CD4-positive, alpha-beta T cell treated with Interleukin-17A for 4 hours (primary cell): ENCODE measurements around the gene AMDHD2.
"Not testable (repeated sequence)": the region's sequence is repeated elsewhere in the genome, so short reads cannot be mapped to it uniquely, and the experiment has no call there.

Experiments
- DNase-seq: peaks from one replicate; pipeline ENCODE4 v3.0.0-alpha.2; 2020; ENCODE audit warnings: mixed read lengths

The AMDHD2 gene

GRCh38 chr16:2518823-2519710 is 1.1 kb upstream of the AMDHD2 start:
- no peak for DNase-seq

DNA sequence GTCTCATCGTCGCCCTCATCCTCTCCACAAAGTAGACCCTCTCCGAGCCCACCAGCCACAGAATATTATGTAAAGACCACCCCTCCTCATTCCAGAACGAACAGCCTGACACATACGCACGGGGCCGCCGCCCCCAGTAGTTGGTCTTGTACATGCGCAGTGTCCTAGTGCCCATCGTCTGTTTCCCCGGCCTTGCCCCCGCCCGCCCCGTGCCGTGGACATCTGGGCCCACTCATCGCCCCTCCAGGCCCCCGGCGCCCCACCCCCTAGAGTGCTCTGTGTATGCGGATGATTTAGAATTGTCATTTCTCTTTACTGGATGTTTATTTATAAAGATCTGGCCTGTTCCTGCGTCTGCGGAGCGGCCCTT is 475 bp upstream of the AMDHD2 start:
- DNase-seq = no peak

GRCh38 chr16:2520784-2521531 is 787 bp downstream of the AMDHD2 start:
- peak; percentile 65 for DNase-seq

DNA sequence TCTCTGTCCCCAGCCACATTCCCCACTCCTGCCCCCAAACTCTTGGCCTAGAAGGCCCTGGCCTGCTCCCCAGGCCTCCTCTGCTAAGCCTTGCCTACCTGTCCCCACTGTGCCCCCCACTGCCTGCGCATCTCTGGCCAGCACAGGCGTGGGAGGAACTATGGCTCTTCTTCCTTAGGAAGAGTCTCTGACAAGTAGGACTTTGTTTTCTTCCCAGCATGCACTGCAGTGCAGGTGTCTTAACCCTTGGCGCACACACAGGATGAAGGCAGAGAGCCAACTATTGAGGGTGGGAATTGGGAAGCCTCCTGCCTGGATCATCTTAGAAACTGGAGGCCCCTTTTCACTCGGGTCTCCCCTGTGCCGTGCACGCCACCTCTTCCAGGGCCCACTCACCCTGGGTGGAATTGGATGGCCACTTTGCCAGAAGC is 3.6 kb downstream of the AMDHD2 start:
- DNase-seq = no peak

- DNase-seq = no peak
Measured at GRCh38 chr16:2524339-2524938, 4.3 kb downstream of the AMDHD2 start.

- DNase-seq = no peak
Measured at GRCh38 chr16:2526135-2526534, 6.0 kb downstream of the AMDHD2 start.

- DNase-seq = no peak
Measured at GRCh38 chr16:2527071-2527783, 7.1 kb downstream of the AMDHD2 start.

GRCh38 chr16:2527784-2528100 is 7.6 kb downstream of the AMDHD2 start:
- no peak for DNase-seq

- no peak for DNase-seq
Measured at GRCh38 chr16:2528161-2529060, 8.2 kb downstream of the AMDHD2 start.

DNA sequence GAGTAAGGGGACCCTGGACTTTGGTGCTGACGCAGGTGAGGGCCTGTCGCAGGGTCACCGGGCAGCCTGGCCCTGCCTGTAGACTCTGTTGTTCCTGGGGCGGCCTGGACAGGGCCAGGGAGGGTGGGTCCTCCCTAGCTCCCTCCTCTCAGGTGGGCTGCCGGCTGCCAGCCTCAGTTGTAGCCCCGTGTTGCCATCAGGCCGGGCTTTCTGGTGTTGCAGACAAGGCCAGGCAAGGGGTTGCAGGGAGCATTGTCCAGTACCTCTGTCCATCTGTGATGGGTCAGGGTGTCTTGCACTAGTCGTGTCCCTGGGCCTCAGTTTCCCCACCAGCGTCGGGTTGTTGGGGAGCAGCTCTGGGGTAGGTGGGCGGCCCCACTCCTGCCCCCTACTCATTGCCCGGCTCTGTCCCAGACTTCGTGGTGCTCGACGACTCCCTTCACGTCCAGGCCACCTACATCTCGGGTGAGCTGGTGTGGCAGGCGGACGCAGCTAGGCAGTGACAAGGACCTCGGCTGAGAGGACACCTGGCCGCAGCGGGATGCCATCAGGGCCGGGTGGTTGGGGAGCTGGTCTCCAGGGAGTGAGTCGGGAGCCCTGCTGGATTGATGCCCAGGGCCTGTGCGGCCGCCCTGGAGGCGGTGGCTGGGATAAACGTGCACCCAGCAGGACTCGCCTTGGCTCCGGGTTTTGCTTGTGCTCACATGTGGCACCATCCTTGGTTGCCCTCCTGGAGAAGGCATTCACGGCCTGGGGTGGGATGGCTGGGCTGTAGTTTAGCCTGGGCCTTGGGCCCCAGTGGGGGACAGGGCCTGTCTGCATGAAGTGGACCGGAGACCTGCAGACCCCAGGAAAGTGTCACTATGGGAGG is 9.1 kb downstream of the AMDHD2 start:
- DNase-seq = no peak

DNA sequence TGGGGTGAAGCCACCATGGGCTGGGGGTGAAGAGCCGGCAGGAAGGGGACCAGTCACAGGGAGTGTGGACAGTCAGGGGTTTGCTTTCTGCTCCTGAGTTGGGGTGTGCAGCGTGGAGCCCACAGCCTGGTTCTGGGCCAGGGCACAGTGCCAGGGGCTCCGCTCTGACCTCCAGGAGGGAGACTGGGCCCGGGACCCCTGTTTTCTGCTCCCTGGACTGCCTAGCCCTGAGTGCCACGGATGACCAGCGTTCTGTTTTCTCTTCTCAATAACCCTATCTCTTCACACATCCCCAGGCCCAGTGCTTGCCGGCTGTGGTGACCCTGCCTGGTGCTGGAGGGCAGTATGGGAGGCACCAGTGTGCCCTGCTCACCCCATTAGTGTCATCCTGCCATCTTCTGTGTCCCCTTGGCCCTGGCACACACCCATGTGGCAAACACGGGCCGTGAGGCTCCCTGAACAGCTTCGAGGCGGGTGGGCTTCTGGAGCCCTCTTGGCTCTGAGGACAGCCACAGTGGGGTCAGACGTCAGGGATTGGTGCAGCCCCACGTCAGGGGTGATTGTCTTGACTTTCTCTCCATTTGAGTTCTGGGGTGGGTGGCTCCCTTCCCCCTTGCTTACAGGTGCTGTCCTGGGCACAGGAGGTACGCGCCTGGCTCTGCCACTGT is 9.9 kb downstream of the AMDHD2 start:
- no peak for DNase-seq

DNA sequence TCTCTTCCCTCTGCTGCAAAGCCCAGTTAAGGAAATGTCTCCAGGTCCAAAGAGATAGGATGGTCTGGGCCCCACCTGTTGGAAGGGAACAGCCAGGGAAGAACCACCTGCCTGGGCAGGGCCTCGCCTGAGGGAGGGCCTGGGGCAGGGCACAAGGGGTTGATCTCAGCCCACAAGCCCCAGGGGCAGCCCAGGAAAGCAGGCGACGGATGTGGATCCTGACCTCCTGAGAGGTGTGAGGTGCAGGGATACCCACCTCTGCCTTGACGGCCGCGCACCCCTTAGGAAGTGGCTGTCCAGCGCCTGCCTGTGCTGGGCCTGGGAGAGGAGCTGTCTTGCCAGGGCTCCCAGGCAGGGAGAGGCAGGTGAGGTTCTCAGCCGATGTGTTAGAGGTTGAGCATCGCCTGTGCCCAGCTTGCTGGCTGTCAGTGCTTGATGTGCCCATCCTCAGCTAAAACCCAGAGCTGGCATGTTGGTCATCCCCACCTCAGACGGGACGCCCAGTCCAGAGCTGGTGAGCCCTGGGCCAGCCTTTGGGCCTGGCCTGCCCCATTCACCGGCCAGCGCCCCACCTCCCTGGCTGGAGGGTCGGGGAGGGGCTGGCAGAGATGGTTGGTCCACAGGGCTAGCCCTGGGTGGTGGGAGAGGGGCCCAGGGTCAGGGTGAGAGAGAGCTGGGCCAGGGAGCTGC is 10.6 kb downstream of the AMDHD2 start:
- no peak for DNase-seq

- no peak for DNase-seq
Measured at GRCh38 chr16:2531371-2531695, 11.2 kb downstream of the AMDHD2 start, which contains the start of gene CEMP1. Gene CEMP1, minus strand, starts transcription at chr16:2531408. Its CDS starts 335 bp downstream, at chr16:2531073.

DNA sequence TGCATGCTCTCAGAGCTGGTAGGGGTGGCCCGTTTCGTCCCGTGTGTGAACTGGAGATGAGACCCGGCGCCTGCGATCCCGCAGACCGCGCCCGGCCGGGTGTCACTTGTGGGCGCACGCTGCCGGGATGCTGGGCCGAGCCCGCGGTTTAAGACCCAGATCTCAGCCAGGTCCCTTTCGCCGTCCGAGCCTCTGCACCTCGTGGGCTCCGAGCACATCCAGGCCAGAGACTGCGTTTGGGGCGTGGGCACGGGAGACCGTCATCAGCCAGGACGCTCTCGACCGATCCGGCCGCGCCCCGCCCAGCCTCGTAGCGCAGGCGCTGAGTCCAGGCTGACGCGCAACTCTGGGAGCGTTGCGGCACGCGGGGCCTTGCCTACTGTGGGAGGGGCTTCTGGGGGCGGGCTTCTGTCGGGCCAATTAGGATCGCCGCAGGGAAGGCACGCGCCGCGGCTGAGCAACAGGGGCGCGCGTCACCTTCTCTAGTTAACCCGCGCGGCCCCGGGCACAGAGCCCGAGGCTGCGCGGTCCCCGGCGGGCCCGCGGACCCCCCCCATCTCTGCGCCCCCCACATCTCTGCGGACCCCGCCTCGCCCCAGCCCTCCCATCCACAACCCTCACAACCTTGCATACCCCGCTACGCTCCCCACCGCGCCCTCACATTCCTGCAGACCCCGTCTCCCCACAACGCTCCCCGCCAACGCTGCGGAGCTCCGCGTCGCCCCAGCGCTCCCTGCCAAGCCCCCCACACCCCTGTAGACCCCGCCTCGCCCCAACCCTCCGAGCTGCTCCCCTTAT is 11.7 kb downstream of the AMDHD2 start:
- DNase-seq = peak; percentile 99

DNA sequence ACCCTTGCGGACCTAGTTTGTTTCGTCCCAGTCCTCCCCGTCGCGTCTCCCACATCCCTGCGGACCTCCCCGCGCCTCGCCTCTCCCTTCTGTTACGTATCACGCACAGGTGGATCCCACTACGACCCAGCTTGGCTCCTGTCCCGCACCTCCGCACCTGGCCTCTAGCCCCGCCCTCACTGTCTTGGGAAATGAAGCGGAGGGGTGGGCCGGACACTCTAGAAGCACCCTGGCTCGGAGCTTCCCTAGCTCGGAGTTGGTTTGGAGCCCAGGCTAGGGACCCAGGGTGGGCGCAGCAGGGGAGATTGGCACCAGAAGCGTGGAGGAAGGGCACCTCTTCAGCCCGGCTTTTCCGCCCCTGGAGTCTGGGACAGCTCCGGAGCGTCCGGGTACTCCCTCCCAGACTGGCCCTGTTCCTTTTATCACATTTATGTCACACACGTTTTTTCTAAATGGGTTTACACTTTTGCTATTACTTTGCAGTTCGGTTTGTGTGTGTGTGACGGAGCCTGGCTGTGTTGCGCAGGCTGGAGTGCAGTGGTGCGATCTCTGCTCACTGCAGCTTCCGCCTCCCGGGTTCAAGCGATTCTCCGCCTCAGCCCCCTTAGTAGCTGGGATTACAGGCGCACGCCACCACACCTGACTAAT is 12.4 kb downstream of the AMDHD2 start:
- DNase-seq = peak; percentile 74

DNA sequence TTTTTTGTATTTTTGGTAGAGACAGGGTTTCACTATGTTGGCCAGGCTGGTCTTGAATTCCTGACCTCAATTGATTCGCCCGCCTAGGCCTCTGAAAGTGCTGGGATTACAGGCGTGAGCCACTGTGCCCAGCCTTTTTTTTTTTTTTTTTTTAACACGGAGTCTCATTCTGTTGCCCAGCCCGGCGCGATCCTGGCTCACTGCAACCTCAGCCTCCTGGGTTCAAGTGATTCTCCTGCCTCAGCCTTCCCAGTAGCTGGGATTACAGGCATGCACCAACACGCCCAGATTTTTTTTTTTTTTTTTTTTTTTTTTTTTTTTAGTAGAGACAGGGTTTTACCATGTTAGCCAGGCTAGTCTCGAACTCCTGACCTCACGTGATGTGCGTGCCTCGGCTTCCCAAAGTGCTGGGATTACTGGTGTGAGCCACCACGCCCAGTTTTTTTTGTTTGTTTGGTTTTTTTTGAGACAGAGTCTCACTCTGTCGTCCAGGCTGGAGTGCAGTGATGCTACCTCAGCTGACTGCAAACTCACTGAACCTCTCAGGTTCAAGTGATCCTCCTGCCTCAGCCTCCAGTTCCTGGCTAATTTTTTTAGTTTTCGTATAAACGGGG is 13.1 kb downstream of the AMDHD2 start:
- not testable (repeated sequence) for DNase-seq

DNA sequence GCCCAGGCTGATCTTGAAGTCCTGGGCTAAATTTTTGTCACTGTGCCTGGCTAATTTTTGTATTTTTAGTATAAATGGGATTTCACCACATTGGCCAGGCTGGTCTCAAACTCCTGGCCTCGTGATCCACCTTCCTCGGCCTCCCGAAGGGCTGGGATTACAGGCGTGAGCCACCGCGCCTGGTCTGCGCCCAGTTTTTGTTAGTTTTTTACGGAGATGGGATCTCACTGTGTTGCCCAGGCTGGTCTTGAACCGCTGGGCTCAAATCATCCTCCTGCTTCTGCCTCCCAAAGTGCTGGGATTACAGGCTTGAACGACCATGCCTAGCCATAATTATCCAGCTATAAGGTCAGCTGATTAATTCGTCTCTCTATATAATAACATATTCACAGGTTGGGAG is 13.7 kb downstream of the AMDHD2 start:
- DNase-seq = no peak

- not testable (repeated sequence) for DNase-seq
Measured at GRCh38 chr16:2534335-2534734, 14.2 kb downstream of the AMDHD2 start.
